OCI-LY1 (cell line): ENCODE data around the gene TBC1D30.

Experiments used
- CTCF ChIP-seq: fragments of 200-600 bp; sonication (generic), shearing (Covaris generic); IDR thresholded peaks from 2 replicates; pipeline ENCODE4 v1.5.1; 2017; ENCODE audit warnings: mild to moderate bottlenecking, antibody characterized with exemption, low read length, moderate library complexity, mixed read lengths
- EZH2 ChIP-seq: fragments of 200-600 bp; sonication (generic), shearing (Covaris generic); IDR thresholded peaks from 2 replicates; pipeline ENCODE4 v1.8.0; 2017; ENCODE audit warnings: borderline replicate concordance, mixed run types, mild to moderate bottlenecking, antibody characterized with exemption, low read length, moderate library complexity, mixed read lengths

- TF ChIP-seq EZH2 (no peak), CTCF (no peak)
These were observed 30.1 kb upstream of the TBC1D30 start for GRCh38 chr12:64794305-64794704.
